Small intestine (tissue), 7 donors: Measurements from ENCODE around the gene EZH2. TPM values are rescaled to one million over a fixed set of nuclear protein-coding genes. Genes with fewer than 3 reads are reported as not detected.

Experiments
- DNase-seq, 2 donors: peaks; one replicate each; pipeline versions ENCODE4 v3.0.0 to v3.0.0-alpha.2; 2013
- FAIRE-seq: peaks from 2 replicates; lab custom pipeline; 2012; peaks lifted over from hg19 to GRCh38; lab: Jason Lieb, UNC
- H3K27ac ChIP-seq, 3 donors: one replicate each; pipeline ENCODE4 v1.5.1; 2013; ENCODE audit warnings: low read length in 2 of 3, mild to moderate bottlenecking in 2 of 3, control low read depth in 1 of 3, inconsistent platforms in 1 of 3, low read depth in 1 of 3, moderate library complexity in 1 of 3
- H3K27me3 ChIP-seq, 3 donors: one replicate each; pipeline ENCODE4 v1.6.1; 2013; ENCODE audit warnings: low read length in 3 of 3, inconsistent platforms in 1 of 3; ENCODE audit not compliant: control insufficient read depth in 3 of 3, insufficient read depth in 3 of 3
- H3K36me3 ChIP-seq, 3 donors: one replicate each; pipeline ENCODE4 v1.6.1; 2013; ENCODE audit warnings: low read length in 3 of 3, inconsistent platforms in 1 of 3, low read depth in 1 of 3, mild to moderate bottlenecking in 1 of 3, moderate library complexity in 1 of 3; ENCODE audit not compliant: control insufficient read depth in 3 of 3, insufficient read depth in 2 of 3
- H3K4me1 ChIP-seq, 3 donors: one replicate each; pipeline ENCODE4 v1.6.1; 2013; ENCODE audit warnings: low read length in 2 of 3, inconsistent platforms in 1 of 3, low read depth in 1 of 3, mild to moderate bottlenecking in 1 of 3, moderate library complexity in 1 of 3; ENCODE audit not compliant: control insufficient read depth in 3 of 3, insufficient read depth in 2 of 3
- H3K4me3 ChIP-seq, 3 donors: one replicate each; pipeline ENCODE4 v1.5.1; 2013; ENCODE audit warnings: low read length in 3 of 3, control low read depth in 1 of 3, inconsistent platforms in 1 of 3, low read depth in 1 of 3, mild to moderate bottlenecking in 1 of 3, moderate library complexity in 1 of 3
- H3K9me3 ChIP-seq, 2 donors: one replicate each; pipeline ENCODE4 v1.6.1; 2013; ENCODE audit warnings: low read depth in 1 of 2, low read length in 1 of 2; ENCODE audit not compliant: control insufficient read depth in 2 of 2, insufficient read depth in 1 of 2
- whole genome bisulfite sequencing, 3 donors: extraction: QIAGEN DNeasy Blood & Tissue Kit; methylation state at CpG; one replicate each; pipeline ENCODE4 v1.1.7; 2013; 5-methylcytosine and 5-hydroxymethylcytosine counted together
- polyA plus RNA-seq, 4 donors: library from polyadenylated mRNA; stranded (reverse) in 3 of 4; unstranded in 1 of 4; fragments of 200-250 nt in 3 of 4; fragments of 120-200 nt in 1 of 4; gene quantifications; one replicate each; pipeline versions ENCODE4 v1.2.1 to v1.2.3, GENCODE V29; 2013
- donor health status: healthy with polysubstance abuse.
- donor health status: control.
- donor health status: control.
- donor health status: Bipolar disorder and iron deficiency.
- donor health status: healthy.

Gene EZH2
- polyA plus RNA-seq, 4 donors, result 5.4 to 17.6 (median 10.9) TPM

- Histone ChIP-seq H3K27ac (no peak overlapping the region), H3K4me3 (no peak overlapping the region), H3K9me3 (no peaks in the 10 kb centered on the region), H3K36me3 (peaks cover 2 to 7% (median 2%) of the 10 kb centered on the region in 3 donors), H3K4me1 (no peaks in the 10 kb centered on the region), H3K27me3 (no peaks in the 10 kb centered on the region)
- DNase-seq (no peak), FAIRE-seq (no peak)
- WGBS, 3 donors, result 96 to 97% (median 97%) methylated on average over 2 of the region's 2 CpGs
Measured at GRCh38 chr7:148824864-148825263, 59.2 kb downstream of the EZH2 start.

DNA sequence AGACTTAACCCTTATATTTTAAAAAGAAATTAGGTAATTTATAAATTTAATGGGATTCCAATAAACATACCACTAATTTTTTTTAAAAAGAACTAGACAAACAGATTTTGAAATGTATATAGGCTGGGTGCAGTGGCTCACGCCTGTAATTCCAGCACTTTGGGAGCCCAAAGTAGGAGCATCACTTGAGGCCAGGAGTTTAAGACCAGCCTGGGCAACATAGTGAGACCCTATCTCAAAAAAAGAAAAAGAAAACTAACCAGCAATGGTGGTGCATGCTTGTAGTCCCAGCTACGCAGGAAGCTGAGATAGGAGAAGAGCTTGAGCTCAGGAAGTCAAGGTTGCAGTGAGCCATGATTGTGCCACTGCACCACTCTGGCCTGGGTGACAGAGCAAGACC lies 62.7 kb downstream of the EZH2 start:
- no peaks in the 10 kb centered on the region for H3K27me3 ChIP-seq
- FAIRE-seq (no peak), DNase-seq (no peak)
- no peaks in the 10 kb centered on the region for H3K4me1 ChIP-seq
- H3K27ac ChIP-seq, result no peak overlapping the region
- 96 to 98% (median 98%) methylated on average over 2 of the region's 2 CpGs for WGBS, 3 donors
- H3K9me3 ChIP-seq, result no peaks in the 10 kb centered on the region
- peaks cover 2 to 4% (median 4%) of the 10 kb centered on the region in 3 donors for H3K36me3 ChIP-seq
- no peak overlapping the region for H3K4me3 ChIP-seq

DNA sequence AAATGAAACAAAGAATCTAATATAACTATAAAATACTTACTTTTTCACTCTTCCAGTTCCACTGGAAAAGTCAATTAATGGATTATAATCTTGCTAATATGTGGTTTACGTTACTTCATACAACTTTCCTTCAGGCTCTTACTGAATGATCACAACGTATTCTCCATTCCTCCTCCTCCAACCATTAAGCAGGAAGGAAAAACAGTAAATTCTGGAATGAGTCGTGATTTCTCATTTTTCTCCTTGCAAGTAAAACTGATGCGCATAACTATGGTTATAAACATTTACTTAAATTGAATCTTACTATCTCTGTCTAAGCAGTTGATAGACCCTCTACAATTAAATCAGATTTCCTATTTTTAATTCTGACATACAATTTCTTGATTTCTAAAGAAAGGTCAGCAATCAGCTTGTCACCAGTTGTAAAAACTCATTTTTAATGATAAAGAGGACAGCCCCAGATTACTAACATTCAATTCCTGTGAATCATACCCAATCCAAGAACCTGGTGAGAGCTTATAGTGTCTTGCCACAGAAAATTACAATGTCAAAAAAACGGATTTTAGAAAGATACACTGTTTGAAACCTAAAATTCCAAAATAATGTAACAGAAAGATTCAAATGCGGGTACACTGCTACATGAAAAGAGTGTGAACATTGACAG lies 64.3 kb downstream of the EZH2 start:
- Histone ChIP-seq H3K27me3 (no peaks in the 10 kb centered on the region), H3K9me3 (no peaks in the 10 kb centered on the region), H3K4me1 (no peaks in the 10 kb centered on the region), H3K4me3 (no peak overlapping the region), H3K36me3 (peaks cover 2 to 9% (median 4%) of the 10 kb centered on the region in 3 donors), H3K27ac (no peak overlapping the region)
- DNase-seq (no peak), FAIRE-seq (no peak)
- 91 to 94% (median 92%) methylated on average over 6 of the region's 6 CpGs for WGBS, 3 donors

GRCh38 chr7:148815612-148816011 lies 68.5 kb downstream of the EZH2 start:
- H3K36me3 ChIP-seq, result peaks cover 0 to 19% (median 4%) of the 10 kb centered on the region in 3 donors
- H3K27me3 ChIP-seq, result no peaks in the 10 kb centered on the region
- FAIRE-seq (no peak), DNase-seq (peak; percentile 5 to 11)
- H3K9me3 ChIP-seq, result no peaks in the 10 kb centered on the region
- WGBS, 3 donors, result 71 to 79% (median 76%) methylated on average over 3 of the region's 3 CpGs
- no peak overlapping the region for H3K27ac ChIP-seq
- H3K4me3 ChIP-seq, result no peak overlapping the region
- H3K4me1 ChIP-seq, result no peaks in the 10 kb centered on the region

GRCh38 chr7:148814922-148815559 lies 69.0 kb downstream of the EZH2 start:
- Histone ChIP-seq H3K4me1 (no peaks in the 10 kb centered on the region), H3K9me3 (no peaks in the 10 kb centered on the region), H3K36me3 (peaks cover 1 to 22% (median 4%) of the 10 kb centered on the region in 3 donors), H3K27ac (no peak overlapping the region), H3K4me3 (no peak overlapping the region), H3K27me3 (no peaks in the 10 kb centered on the region)
- FAIRE-seq (no peak), DNase-seq (no peak)
- WGBS, 3 donors, result 81 to 87% (median 86%) methylated on average over 10 of the region's 10 CpGs

DNA sequence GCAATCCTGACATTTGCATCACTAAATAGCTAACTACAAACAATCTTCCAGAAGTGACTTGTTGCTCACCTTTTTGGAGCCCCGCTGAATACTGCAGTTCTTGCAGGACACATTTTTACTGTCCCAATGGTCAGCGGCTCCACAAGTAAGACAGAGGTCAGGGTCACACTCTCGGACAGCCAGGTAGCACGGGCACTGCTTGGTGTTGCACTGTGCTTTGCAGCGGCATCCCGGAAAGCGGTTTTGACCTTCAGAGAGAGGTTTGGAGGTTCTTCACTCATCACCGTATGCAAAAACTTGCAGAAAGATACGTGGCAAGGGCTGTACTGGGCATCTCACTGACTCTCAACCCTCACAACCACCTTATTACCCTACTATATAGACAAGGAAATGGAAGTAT lies 70.2 kb downstream of the EZH2 start:
- 94 to 95% (median 94%) methylated on average over 9 of the region's 9 CpGs for WGBS, 3 donors

GRCh38 chr7:148811892-148812291 lies 72.2 kb downstream of the EZH2 start:
- Histone ChIP-seq H3K36me3 (peaks cover 4 to 36% (median 5%) of the 10 kb centered on the region in 3 donors), H3K27me3 (no peaks in the 10 kb centered on the region), H3K9me3 (no peaks in the 10 kb centered on the region), H3K4me1 (no peaks in the 10 kb centered on the region), H3K27ac (no peak overlapping the region), H3K4me3 (no peak overlapping the region)
- no peak for DNase-seq
- 87 to 92% (median 90%) methylated on average over 4 of the region's 4 CpGs for WGBS, 3 donors
- no peak for FAIRE-seq

More for the DNA sequence above, 70.2 kb downstream of the EZH2 start:
- H3K4me1 ChIP-seq, result no peaks in the 10 kb centered on the region
- H3K27me3 ChIP-seq, result no peaks in the 10 kb centered on the region
- FAIRE-seq, result no peak
- H3K36me3 ChIP-seq, result peaks cover 4 to 26% (median 5%) of the 10 kb centered on the region in 3 donors
- no peak for DNase-seq
- no peaks in the 10 kb centered on the region for H3K9me3 ChIP-seq
- H3K4me3 ChIP-seq, result no peak overlapping the region
- no peak overlapping the region for H3K27ac ChIP-seq

- DNase-seq (no peak), FAIRE-seq (no peak)
- Histone ChIP-seq H3K9me3 (no peaks in the 10 kb centered on the region), H3K27me3 (no peaks in the 10 kb centered on the region), H3K27ac (no peak overlapping the region), H3K4me1 (no peaks in the 10 kb centered on the region), H3K36me3 (peaks cover 0 to 40% (median 9%) of the 10 kb centered on the region in 3 donors), H3K4me3 (no peak overlapping the region)
- 76 to 87% (median 84%) methylated on average over 4 of the region's 4 CpGs for WGBS, 3 donors
Measured at GRCh38 chr7:148809856-148810255, 74.2 kb downstream of the EZH2 start.
